ENCODE data around the gene ZNF512. TPM values are rescaled to one million over a fixed set of nuclear protein-coding genes. Genes with fewer than 3 reads are reported as not detected.

Gene ZNF512
- total and polyA plus RNA-seq, 2 of the 13 experiments (the other 11 are each of a cell fraction or from before 2014, with no cell fraction given), result 29.8 to 31.0 TPM

DNA sequence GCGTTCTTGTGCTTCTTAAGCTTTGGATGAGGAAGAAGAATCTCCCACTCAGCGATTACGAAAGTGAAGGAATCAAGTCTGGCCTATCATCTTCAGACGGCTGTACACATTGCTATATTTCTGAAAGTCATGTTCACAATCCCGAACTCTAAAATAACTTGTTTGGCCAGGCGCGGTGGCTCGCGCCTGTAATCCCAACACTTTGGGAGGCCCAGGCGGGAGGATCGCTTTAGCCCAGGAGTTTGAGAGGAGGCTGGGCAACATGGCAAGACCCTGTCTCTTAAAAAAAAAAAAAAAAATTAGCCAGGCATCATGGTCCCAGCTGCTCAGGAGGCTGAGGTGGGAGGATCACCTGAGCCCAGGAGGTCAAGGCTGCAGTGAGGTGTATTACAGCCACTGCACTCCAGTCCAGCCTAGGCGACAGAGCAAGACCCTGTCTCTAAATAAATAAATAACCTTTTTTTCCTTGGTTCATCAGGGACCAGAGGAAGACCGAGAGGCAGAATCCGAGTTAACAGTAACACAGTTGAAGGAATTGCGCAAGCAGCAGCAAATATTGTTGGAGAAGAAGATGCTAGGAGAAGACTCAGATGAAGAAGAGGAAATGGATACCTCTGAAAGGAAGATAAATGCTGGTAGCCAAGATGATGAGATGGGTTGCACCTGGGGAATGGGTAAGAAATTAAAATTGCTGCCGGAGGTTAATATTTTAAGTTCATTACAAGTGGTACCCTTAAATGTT is 82.0 kb downstream of the ZNF512 start (continued):
- TF ChIP-seq, protein P1, sequence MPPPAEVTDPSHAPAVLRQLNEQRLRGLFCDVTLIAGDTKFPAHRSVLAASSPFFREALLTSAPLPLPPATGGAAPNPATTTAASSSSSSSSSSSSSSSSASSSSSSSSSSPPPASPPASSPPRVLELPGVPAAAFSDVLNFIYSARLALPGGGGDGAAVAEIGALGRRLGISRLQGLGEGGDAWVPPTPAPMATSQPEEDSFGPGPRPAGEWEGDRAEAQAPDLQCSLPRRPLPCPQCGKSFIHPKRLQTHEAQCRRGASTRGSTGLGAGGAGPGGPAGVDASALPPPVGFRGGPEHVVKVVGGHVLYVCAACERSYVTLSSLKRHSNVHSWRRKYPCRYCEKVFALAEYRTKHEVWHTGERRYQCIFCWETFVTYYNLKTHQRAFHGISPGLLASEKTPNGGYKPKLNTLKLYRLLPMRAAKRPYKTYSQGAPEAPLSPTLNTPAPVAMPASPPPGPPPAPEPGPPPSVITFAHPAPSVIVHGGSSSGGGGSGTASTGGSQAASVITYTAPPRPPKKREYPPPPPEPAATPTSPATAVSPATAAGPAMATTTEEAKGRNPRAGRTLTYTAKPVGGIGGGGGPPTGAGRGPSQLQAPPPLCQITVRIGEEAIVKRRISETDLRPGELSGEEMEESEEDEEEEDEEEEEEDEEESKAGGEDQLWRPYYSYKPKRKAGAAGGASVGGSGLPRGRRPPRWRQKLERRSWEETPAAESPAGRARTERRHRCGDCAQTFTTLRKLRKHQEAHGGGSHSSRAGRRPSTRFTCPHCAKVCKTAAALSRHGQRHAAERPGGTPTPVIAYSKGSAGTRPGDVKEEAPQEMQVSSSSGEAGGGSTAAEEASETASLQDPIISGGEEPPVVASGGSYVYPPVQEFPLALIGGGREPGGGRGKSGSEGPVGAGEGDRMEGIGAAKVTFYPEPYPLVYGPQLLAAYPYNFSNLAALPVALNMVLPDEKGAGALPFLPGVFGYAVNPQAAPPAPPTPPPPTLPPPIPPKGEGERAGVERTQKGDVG (CRISPR knock-in tag; IDR thresholded peaks at IDR 0.05; ENCODE audit: borderline replicate concordance), result no peak
- no peak for TF ChIP-seq PCBP1 (IDR thresholded peaks at IDR 0.05; ENCODE audit: borderline replicate concordance, low read depth, low read length)
- no peak for TF ChIP-seq ZNF816 (CRISPR knock-in tag; IDR thresholded peaks at IDR 0.05; ENCODE audit: borderline replicate concordance)
- no peak for TF ChIP-seq PAF1 (CRISPR knock-in tag; IDR thresholded peaks at IDR 0.05)
- no peak for TF ChIP-seq ZNF879 (CRISPR knock-in tag; IDR thresholded peaks at IDR 0.05)
- 0 out of 2 replicates have a peak, but pooled peaks have one; percentile 18 for TF ChIP-seq KAT8 (CRISPR knock-in tag; IDR thresholded peaks at IDR 0.05)
- no peak for TF ChIP-seq ZNF747 (CRISPR knock-in tag; IDR thresholded peaks at IDR 0.05; ENCODE audit: borderline replicate concordance)
- TF ChIP-seq, protein P2, sequence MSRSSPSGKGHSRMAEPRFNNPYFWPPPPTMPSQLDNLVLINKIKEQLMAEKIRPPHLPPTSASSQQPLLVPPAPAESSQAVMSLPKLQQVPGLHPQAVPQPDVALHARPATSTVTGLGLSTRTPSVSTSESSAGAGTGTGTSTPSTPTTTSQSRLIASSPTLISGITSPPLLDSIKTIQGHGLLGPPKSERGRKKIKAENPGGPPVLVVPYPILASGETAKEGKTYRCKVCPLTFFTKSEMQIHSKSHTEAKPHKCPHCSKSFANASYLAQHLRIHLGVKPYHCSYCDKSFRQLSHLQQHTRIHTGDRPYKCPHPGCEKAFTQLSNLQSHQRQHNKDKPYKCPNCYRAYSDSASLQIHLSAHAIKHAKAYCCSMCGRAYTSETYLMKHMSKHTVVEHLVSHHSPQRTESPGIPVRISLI (CRISPR knock-in tag; IDR thresholded peaks at IDR 0.05; ENCODE audit: borderline replicate concordance), result 0 out of 2 replicates have a peak, but pooled peaks have one; percentile 53
- no peak for TF ChIP-seq ZFP90 (CRISPR knock-in tag; IDR thresholded peaks at IDR 0.05; ENCODE audit: borderline replicate concordance)
- peak; percentile 26; the same call in 1 of the 2 replicates for TF ChIP-seq TARDBP (CRISPR knock-in tag; IDR thresholded peaks at IDR 0.05)
- TF ChIP-seq ZNF746 (CRISPR knock-in tag; IDR thresholded peaks at IDR 0.05), result no peak
- no peak for TF ChIP-seq MED1 (CRISPR knock-in tag; IDR thresholded peaks at IDR 0.05)
- TF ChIP-seq, protein P3, sequence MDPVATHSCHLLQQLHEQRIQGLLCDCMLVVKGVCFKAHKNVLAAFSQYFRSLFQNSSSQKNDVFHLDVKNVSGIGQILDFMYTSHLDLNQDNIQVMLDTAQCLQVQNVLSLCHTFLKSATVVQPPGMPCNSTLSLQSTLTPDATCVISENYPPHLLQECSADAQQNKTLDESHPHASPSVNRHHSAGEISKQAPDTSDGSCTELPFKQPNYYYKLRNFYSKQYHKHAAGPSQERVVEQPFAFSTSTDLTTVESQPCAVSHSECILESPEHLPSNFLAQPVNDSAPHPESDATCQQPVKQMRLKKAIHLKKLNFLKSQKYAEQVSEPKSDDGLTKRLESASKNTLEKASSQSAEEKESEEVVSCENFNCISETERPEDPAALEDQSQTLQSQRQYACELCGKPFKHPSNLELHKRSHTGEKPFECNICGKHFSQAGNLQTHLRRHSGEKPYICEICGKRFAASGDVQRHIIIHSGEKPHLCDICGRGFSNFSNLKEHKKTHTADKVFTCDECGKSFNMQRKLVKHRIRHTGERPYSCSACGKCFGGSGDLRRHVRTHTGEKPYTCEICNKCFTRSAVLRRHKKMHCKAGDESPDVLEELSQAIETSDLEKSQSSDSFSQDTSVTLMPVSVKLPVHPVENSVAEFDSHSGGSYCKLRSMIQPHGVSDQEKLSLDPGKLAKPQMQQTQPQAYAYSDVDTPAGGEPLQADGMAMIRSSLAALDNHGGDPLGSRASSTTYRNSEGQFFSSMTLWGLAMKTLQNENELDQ (CRISPR knock-in tag; IDR thresholded peaks at IDR 0.05; ENCODE audit: borderline replicate concordance), result no peak
- 0 out of 2 replicates have a peak, but pooled peaks have one; percentile 20 for TF ChIP-seq ZNF121 (CRISPR knock-in tag; IDR thresholded peaks at IDR 0.05)
- no peak for TF ChIP-seq KDM4B (CRISPR knock-in tag; IDR thresholded peaks at IDR 0.05)
- no peak for TF ChIP-seq SATB2 (CRISPR knock-in tag; IDR thresholded peaks at IDR 0.05)
- TF ChIP-seq ZBTB38 (CRISPR knock-in tag; IDR thresholded peaks at IDR 0.05), result no peak
- TF ChIP-seq, protein P4, sequence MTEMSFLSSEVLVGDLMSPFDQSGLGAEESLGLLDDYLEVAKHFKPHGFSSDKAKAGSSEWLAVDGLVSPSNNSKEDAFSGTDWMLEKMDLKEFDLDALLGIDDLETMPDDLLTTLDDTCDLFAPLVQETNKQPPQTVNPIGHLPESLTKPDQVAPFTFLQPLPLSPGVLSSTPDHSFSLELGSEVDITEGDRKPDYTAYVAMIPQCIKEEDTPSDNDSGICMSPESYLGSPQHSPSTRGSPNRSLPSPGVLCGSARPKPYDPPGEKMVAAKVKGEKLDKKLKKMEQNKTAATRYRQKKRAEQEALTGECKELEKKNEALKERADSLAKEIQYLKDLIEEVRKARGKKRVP (CRISPR knock-in tag; IDR thresholded peaks at IDR 0.05), result no peak
